Raji (cell line): Measurements from ENCODE around the gene SLC24A3.

Source experiments
- POLR2A ChIP-seq: IDR thresholded peaks from 2 replicates; pipeline ENCODE4 v1.6.1; 2011; ENCODE audit warnings: low read depth, low read length, control low read depth; ENCODE audit not compliant: insufficient read depth

Gene SLC24A3

DNA sequence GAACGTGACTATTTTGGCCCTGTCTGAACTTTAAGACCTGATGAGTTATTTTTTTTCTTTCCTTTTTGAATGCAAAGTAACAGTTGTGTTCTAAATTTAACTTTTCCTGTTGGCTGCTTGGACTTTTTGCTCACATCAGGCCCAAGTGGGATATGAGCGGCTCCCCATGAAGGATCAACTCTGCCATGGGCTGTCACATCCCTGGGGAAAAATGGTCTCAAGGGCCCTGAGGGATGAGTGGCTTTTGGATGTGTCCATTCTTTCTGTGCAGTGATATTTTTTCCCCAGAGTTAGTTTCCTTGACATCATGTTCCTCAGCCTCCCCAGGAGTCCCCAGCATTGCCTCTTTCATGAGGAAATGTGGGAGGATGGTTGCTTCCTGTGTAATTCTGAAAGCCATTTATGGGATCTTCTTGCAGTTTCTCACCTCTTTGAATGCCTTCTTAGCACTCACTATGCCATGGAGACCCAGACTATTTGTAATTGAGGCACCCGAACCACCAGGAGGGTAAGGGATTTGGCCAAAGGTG lies 92.5 kb downstream of the SLC24A3 start:
- no peak for TF ChIP-seq POLR2A

DNA sequence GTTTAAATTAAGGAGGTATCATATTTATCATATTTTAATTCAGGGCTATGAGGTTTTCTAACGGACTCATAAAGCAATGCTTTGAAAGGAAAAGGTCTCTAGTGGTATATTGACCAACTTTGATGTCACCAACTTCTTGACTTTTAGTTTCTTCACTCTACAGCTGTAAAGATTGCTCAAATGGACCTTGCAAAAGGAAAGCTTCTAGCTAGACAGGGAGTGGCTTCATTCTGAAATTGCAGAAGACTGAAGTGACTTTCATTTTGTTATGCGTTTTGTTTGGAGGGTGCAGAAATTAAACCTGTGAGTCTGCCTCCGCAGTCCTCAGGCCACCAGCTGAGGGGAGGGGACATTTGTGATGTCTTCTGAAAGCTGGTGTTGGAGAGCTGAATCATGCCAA lies 95.7 kb downstream of the SLC24A3 start:
- no peak for TF ChIP-seq POLR2A

- no peak for TF ChIP-seq POLR2A
Measured at GRCh38 chr20:19310541-19310940, 98.1 kb downstream of the SLC24A3 start.

- TF ChIP-seq POLR2A: no peak
Measured at GRCh38 chr20:19313342-19314069, 101.1 kb downstream of the SLC24A3 start.

DNA sequence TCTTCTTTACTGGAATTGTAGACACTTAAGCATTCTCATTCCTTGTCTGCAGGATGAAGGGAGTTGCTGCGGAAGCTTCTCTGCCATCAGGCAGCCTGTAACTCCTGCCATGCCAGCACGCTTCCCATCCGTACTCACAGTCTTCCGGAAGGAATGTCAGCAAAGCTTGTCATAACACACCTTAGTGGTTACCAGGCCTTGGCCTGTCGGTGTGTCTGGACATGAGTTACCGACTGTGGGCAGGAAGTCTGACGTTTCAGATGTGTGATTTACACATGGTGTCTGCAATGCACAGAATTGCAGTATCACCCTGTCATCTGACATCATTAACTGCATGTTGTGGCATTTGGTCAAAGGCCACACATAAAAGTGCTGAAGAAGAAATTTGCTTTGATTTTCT lies 102.2 kb downstream of the SLC24A3 start:
- TF ChIP-seq POLR2A: no peak

DNA sequence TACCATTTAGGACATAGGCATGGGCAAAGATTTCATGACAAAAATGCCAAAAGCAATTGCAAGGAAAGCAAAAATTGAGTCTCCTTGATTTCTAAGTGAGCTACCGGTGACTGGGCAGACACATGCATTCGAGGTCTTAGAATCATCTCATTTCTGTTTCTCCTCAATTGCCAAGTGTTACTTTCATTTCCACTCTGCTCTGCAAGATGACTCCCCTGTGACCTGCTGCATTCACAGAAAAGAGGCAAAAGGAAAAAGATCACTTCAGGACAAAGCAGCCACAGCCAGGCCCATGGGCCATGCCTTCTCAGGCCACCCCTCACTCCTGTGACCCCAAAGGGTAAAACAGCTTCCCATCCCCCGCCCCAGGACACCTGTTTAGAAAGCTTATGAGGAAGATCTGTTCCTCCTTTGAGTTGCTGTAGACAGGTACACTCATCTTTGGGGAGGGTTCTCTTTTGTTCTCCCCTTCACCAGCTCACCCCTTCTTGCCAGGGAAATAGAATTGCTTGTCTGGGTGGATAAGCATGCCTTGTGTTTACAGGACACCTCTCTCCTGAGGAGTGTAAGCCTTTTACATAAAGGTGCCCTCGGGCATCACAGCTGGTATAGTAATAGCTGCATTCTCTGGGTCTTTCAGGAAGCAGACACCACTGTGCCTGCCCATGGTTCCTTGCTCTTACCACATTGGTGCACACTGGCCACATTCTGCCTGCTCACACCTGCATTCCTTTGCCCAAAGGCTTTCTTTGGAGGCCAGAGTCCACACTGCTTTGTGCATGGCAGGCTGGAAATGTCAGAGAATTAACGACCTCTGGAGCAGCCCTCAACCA lies 105.0 kb downstream of the SLC24A3 start:
- TF ChIP-seq POLR2A: no peak

GRCh38 chr20:19318610-19319009 lies 106.2 kb downstream of the SLC24A3 start:
- no peak for TF ChIP-seq POLR2A

GRCh38 chr20:19320005-19320404 lies 107.6 kb downstream of the SLC24A3 start:
- TF ChIP-seq POLR2A: no peak

DNA sequence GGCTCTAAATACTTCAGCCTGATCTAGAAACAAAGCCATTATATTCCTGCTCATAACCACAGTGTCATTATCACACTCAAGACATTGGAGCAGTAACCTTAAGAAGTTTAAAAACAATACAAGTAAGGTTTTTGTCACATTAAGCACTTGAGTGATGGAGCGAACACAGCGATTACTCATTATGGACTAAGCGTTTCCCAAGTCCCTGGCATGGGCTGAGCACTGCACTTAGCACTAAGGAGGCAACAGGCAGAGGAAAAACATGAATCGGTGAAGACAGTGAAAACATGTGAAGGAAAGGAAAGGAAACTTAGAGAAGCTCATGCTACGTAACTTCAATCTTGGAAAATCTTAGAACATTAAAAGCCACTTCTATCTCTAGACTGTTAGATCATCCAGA lies 108.7 kb downstream of the SLC24A3 start:
- no peak for TF ChIP-seq POLR2A

GRCh38 chr20:19322061-19322985 lies 109.9 kb downstream of the SLC24A3 start:
- no peak for TF ChIP-seq POLR2A

DNA sequence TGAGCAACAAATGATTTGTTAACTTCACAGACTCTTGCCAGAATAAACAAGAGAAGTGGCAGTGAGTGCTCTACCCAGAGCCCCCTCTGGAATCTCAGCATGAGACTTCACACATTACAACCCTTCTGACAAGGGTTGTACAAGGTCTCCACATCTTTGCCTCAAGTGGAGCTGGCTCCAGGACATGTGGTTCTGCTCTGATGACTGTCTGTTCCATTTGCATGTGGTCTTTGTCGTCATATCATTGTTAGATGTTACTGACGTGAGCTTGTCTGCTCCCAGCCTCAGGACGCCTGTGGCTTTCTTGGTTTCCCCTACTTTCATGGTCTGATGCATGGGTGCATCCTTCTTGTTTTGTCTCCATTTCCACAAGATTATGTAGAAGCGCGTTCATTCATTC lies 115.0 kb downstream of the SLC24A3 start:
- TF ChIP-seq POLR2A: no peak

DNA sequence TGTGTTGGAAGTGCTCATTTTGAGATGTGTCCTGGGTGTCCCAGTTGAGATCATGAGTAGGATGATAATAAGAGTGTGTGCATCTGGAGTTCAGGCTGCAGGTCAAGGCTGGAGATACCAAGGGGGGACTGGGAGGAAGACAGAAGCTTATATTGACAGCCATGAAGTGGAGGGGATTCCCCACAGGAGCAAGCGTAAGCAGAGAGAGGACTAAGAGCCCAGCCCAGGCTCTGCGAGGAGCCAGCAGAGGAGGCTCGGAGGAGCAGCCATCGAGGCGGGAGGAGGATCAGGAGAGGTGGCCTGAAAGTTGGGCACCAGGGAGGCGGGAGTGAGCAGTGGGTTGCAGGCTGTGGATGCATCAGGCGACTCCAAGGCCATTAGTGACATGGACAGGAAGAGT lies 116.2 kb downstream of the SLC24A3 start:
- no peak for TF ChIP-seq POLR2A

- TF ChIP-seq POLR2A: no peak
Measured at GRCh38 chr20:19330038-19330437, 117.6 kb downstream of the SLC24A3 start.

- TF ChIP-seq POLR2A: no peak
Measured at GRCh38 chr20:19330731-19331130, 118.3 kb downstream of the SLC24A3 start.

GRCh38 chr20:19333563-19333962 lies 121.1 kb downstream of the SLC24A3 start:
- TF ChIP-seq POLR2A: no peak

DNA sequence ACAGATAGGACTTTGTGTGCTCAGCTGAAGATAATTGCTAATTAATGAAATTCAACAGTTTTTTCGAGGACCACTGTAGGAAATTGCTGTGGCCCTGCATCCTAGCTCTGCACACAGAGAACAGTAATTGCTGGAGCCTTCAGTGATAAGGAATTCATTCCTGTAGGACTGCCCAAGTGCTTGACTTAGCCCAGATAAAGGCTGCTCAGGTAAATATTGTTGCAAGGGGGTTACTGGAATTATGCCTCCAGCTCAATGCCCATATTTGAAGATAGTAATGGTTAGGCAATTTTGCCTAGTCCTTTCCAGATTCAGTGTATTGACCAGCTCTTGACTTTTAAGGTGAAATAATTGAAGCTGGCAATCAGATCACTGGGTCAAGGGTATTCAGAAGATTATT lies 122.9 kb downstream of the SLC24A3 start:
- TF ChIP-seq POLR2A: no peak

DNA sequence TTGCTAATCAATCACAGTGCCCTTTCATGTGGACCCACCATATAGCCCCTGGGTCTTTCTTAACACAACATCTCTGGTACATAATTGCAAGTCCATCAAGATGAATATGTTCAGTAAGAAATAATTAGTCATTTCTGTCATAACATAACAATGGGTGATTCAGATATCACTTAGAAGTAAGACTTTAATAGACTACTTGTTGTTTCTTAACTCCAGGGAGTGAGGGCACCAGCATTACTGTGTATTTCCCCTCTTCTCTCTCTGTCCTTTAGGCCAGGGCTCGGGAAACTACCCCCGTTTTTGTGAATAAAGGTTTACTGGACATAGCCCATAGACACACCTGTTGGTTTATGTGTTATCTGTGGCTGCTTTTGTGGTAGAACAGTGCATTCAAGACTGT lies 123.5 kb downstream of the SLC24A3 start:
- no peak for TF ChIP-seq POLR2A
